Dedifferentiated amniotic fluid mesenchymal stem cell (primary cell): ENCODE data around the gene PRDM16.

Source experiments
- DNase-seq: peaks from one replicate; pipeline ENCODE4 v3.0.0-alpha.2; 2016; ENCODE audit errors: extremely low spot score

The PRDM16 gene

GRCh38 chr1:3393024-3393986 is 324.3 kb downstream of the PRDM16 start:
- no peak for DNase-seq

- DNase-seq: no peak
Measured at GRCh38 chr1:3393987-3394920, 325.3 kb downstream of the PRDM16 start.

DNA sequence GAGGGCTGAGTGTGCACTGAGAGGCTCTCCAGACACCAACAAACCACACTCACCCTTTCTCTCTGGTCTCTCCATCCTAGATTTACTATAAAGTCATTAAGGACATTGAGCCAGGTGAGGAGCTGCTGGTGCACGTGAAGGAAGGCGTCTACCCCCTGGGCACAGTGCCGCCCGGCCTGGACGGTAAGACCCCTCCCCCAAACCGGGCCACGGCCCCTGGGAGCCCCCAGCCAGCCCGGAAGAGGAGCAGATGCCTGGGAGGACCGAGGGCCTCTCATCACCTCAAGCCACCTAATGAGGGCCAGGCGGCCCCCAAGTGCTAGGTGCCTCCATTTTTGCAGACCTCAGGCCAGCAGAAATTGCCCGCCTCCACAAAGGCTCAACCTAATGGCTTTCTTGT is 327.4 kb downstream of the PRDM16 start:
- DNase-seq: no peak

DNA sequence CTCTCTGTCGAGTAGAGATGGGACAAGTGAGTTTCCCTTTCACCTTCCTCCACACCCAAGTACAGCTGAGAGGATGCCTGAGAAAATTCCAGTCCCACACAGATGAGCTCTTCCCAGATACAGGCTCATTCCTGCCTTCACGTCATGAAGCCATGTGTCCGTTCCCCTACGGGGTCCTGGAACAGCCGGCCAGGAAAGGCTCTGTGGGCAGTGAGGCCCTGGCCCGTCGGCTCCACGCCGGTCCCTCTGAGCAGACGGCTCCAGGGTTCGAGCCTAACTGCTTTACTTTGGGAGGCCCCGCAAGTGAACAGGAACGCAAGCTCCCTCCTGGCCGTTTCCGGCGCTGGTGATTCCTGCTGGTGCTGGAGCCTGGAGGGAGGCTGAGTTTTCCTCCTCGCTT is 328.3 kb downstream of the PRDM16 start:
- no peak for DNase-seq

DNA sequence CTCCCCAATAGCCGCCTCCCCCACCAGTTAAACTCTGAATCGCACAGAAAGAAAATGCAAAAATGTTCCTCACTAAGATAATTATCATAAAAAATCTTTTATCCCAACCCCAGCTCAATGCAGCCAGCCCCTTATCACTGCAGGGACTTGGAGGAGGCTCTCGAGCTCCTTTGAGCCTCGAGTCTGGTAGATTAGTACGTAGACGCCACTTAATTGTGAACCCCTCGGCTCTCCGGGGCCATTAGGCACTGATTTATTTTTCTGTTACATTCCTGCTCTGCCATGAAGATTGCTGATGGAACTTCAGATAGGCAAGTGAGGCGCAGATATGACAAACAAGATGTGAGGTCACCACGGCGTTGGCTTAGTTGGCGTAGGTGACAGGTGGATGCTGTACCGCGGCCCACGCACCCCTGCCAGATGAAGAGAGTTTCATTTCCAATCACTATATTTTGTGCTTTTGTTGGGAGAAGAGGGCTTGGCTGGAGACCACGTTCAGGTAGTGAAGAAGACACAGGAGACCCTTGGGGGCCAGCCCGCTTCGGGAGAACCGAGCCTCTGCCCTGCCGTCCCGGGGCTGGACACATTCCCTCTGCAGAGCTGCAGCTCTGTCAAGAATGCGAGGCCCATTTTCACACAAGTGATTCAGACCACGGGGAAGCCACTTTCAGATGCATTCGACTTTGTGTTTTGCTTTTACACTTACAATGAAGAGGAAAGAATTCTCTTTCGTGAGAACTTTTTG is 329.6 kb downstream of the PRDM16 start:
- DNase-seq: no peak

- DNase-seq: no peak
Measured at GRCh38 chr1:3399732-3400131, 330.7 kb downstream of the PRDM16 start.

DNA sequence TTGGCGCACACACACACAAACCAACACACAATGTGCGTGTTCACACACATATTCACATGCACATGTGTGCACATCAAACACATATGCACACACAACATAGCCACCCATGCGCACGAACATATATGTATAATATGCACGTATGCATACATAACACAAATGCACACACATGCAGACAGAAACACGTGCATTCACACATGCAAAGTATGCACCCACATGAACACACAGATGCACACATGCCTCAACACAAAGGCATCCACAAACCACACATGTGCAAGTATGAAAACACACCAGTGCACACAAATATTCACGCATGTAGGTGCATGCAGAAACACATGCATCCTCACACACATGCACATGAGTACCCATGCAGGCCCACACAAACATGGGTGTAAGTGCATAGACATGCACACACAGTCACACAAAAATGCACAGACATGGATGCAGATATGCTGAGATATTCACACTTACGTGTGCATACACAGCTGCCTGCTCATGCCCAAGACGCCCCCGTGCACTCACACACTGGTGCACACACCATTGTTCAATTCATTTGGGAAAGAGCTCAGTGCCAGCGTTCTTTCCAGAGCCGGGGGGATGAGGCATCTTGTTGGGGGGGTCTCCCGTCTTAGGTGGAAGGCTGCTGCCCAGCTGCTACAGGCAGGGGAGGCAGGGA is 332.7 kb downstream of the PRDM16 start:
- no peak for DNase-seq

DNA sequence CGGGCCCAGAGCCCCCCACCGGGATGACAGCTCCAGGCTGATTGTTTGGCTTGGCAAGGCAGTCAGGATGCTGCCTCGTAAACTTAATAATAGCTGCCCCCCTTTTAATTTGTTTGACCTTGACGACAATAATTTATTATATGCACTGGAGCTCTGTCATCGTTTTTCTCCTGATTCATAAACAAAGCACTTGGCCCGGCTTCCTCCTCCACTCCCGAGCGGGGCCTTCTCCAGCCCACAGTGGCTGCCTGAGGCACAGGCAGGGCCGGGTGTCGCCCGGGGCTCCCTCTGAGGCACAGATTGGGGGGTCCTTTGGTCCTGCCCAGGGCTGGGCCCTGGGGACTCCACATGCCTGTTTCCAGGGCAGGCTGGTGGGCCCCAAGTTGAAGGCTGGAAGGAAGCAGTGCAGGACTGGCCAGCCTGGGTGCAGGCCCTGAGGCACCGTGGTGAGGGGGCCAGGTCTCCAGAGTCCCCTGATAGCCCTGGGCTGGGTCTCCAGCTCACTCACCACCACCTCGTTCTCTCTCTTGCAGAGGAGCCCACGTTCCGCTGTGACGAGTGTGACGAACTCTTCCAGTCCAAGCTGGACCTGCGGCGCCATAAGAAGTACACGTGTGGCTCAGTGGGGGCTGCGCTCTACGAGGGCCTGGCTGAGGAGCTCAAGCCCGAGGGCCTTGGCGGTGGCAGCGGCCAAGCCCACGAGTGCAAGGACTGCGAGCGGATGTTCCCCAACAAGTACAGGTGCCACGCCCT is 333.4 kb downstream of the PRDM16 start:
- no peak for DNase-seq

GRCh38 chr1:3403011-3403345 is 334.0 kb downstream of the PRDM16 start:
- DNase-seq: no peak

DNA sequence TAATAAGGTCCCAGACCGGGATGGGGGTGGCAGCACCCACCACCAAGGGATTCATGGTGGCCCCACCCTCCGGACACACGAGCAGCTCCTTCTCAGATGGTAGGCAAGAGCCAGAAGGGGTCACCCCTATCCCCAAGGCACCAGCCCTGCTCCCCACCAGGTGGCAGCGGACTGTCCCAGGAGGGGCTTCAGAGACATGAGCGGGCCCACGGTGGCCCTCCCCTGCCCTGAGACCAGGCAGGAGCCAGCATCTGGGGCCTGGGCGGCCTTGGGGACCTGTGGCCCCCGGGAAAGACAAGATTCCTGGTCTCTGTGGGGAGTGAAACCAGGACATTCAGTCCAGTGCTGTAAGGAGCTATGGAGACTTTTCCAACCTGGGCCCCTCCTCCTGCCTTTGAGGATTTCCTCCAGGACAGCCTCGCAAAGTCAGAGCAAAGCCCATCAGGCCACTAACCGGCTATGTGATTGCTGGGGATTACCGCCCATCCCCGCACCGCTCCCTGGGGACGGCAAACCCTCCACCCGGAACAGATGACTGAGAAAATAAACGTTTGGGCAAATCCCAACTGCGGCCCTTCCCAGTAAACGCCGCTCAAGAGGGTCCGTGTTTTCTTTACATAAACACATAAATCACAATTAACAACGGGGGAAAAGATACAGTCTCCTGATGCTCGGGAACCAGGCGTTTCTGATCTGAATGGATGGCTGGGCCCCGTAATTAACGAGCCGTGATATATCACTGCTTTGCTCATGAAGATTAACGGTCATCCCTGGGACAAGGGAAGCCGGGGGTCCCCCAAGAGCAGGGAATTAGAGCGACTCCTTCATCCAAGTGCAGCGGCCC is 334.6 kb downstream of the PRDM16 start:
- no peak for DNase-seq

DNA sequence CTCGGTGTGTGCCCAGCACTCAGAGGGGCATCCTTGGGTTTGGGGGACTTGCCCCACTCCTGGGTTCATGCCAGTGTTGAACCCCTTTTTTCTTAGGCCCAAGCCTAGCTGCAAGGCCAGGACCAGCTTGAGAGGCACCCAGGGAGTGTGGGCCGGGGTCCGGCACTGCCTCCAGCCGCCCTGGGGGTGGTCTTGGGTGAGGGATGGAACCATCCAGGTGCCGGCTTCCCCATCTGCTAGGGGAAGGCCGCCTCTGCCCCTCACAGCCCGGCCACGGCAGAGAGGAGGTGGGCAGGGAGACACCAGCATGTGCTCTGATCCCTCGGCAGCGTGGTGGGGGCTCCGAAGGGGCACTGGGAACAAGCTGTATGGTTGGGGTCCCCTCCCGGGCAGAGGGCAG is 335.3 kb downstream of the PRDM16 start:
- no peak for DNase-seq

GRCh38 chr1:3404801-3405200 is 335.8 kb downstream of the PRDM16 start:
- DNase-seq: no peak

DNA sequence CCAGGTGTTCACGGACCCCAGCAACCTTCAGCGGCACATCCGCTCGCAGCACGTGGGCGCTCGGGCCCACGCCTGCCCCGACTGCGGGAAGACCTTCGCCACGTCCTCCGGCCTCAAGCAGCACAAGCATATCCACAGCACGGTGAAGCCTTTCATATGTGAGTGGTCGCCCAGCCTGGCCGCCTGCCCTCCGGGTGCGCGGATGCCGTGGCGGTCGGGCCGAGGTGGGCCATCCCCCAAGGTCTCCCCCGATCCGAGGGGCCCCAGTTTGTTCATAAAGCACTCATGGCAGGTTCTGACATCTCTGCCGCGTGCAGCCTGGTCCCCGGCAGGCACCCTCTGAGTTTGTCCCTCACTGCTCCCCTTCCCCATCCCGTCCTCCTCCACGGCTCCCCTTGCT is 336.5 kb downstream of the PRDM16 start:
- no peak for DNase-seq

- no peak for DNase-seq
Measured at GRCh38 chr1:3405974-3406867, 337.2 kb downstream of the PRDM16 start.

- no peak for DNase-seq
Measured at GRCh38 chr1:3407021-3407420, 338.0 kb downstream of the PRDM16 start.

- no peak for DNase-seq
Measured at GRCh38 chr1:3408751-3409266, 339.8 kb downstream of the PRDM16 start.

GRCh38 chr1:3409366-3410141 is 340.6 kb downstream of the PRDM16 start:
- DNase-seq: no peak
